HCT116 (cell line): ENCODE data around the gene PNPLA6.

Source experiments
- CTCF ChIP-seq, 3 experiments: fragments of 200-600 bp in 1 of 3; sonication (generic) in 1 of 3; IDR thresholded peaks in 2 of 3; conservative IDR thresholded peaks in 1 of 3; 2 replicates each; pipeline ENCODE4 v1.5.1; 2012 to 2017; ENCODE audit warnings: low read depth in 2 of 3, low read length in 2 of 3, antibody characterized with exemption in 1 of 3, borderline replicate concordance in 1 of 3, control low read depth in 1 of 3, mild to moderate bottlenecking in 1 of 3, mixed read lengths in 1 of 3, mixed run types in 1 of 3, moderate library complexity in 1 of 3; ENCODE audit not compliant: insufficient read depth in 1 of 3
- JUND ChIP-seq: IDR thresholded peaks from 2 replicates; pipeline ENCODE4 v1.6.1; 2012
- POLR2A ChIP-seq: IDR thresholded peaks from 2 replicates; pipeline ENCODE4 v1.7.0; 2011; ENCODE audit warnings: borderline replicate concordance; ENCODE audit not compliant: insufficient read depth, insufficient read length; ENCODE audit errors: extremely low read depth
- ZFX ChIP-seq: fragments of 450-650 bp; IDR thresholded peaks from 2 replicates; pipeline ENCODE4 v1.6.1; 2017

GRCh38 chr19:7554565-7554964 lies 19.0 kb downstream of the PNPLA6 start:
- TF ChIP-seq POLR2A (no peak), JUND (no peak), CTCF (IDR thresholded peaks at IDR 0.05 in 2 of 3, conservative IDR thresholded peaks at IDR 0.05 in 1 of 3; ENCODE audit: borderline replicate concordance in 1 of 3, insufficient read depth in 1 of 3, low read depth in 2 of 3, low read length in 2 of 3) (no peak), ZFX (no peak)
